ENCODE results near the gene SIK2. TPM values are rescaled to one million over a fixed set of nuclear protein-coding genes. Genes with fewer than 3 reads are reported as not detected.

The SIK2 gene
- total and polyA plus RNA-seq, 9 of the 15 experiments (the other 6 are each of a cell fraction or from before 2014, with no cell fraction given): 0.74 to 11.6 (median 3.8) TPM

GRCh38 chr11:111586388-111586831 is 15.8 kb upstream of the SIK2 start:
- H3K9me1 ChIP-seq (ENCODE audit: control insufficient read depth, insufficient read depth, low read length): no peaks in the 10 kb centered on the region
- H3K4me2 ChIP-seq (ENCODE audit: insufficient read depth, low read length): no peak overlapping the region
- no peaks in the 10 kb centered on the region for H3K9me3 ChIP-seq (replicated peaks; ENCODE audit: control insufficient read depth, insufficient read depth, low read depth, low read length)
- in situ Hi-C loops (cut with MboI) (no loop called here), intact Hi-C loops (cut with micrococcal nuclease) (loop anchor here (1.0 kb wide), 2 partner anchors 191 to 255 kb away; no protein-coding TSS in a partner anchor)
- DNase-seq (ENCODE audit: extremely low read depth in 1 of 4, low spot score in 3 of 4) (peak; percentile 25 to 64 (median 39)), ATAC-seq (peak; percentile 75), FAIRE-seq (peak; percentile 84)
- no peaks in the 10 kb centered on the region for H3K36me3 ChIP-seq (ENCODE audit: control insufficient read depth, insufficient read depth, low read length)
- H2AFZ ChIP-seq (ENCODE audit: low read depth, low read length): no peak overlapping the region
- POLR2A ChIA-PET: interaction anchor here (0.5 to 0.8 kb wide), 2 partner anchors 14 to 19 kb away, joined by 3 to 4 read pairs; no protein-coding TSS in a partner anchor
- H4K20me1 ChIP-seq (replicated peaks; ENCODE audit: control insufficient read depth, insufficient read depth, low read length): no peaks in the 10 kb centered on the region
- no peaks in the 10 kb centered on the region for H3K79me2 ChIP-seq (ENCODE audit: control insufficient read depth, insufficient read depth, low read length)
- no peaks in the 10 kb centered on the region for H3K4me1 ChIP-seq (replicated peaks in 1 of 2; ENCODE audit: control insufficient read depth in 2 of 2, insufficient read depth in 2 of 2, low read length in 2 of 2)
- H3K27me3 ChIP-seq (ENCODE audit: control insufficient read depth in 2 of 2, insufficient read depth in 2 of 2, low read length in 2 of 2): 0 out of 5 replicates have a peak, but pooled peaks cover 0 to 2% of the 10 kb centered on the region in 2 experiments
- H3K9ac ChIP-seq (ENCODE audit: insufficient read depth in 1 of 2, low read depth in 2 of 2, low read length in 2 of 2): no peak overlapping the region
- BruUV-seq (replicated peaks): no TSS peak
- H3K4me3 ChIP-seq: no peak overlapping the region
- WGBS (ENCODE audit: insufficient coverage, low coverage, missing lambda C conversion rate): 0% methylated on average over 1 of the region's 1 CpG
- CTCF ChIA-PET (ENCODE audit: low intra/inter-chr PET ratio): interaction anchor here (1.4 to 3.9 kb wide), 4 partner anchors 191 to 694 kb away, joined by 6 to 31 read pairs (median 14); no protein-coding TSS in a partner anchor
- no peak overlapping the region for H3K27ac ChIP-seq (ENCODE audit: extremely low read depth, low read depth, low read length)
- TF ChIP-seq RAD21 (CRISPR knock-in tag; conservative IDR thresholded peaks at IDR 0.05 in 1 of 2, IDR thresholded peaks at IDR 0.05 in 1 of 2): peak; percentile 59 to 81
- TF ChIP-seq SMAD2 (IDR thresholded peaks at IDR 0.05; ENCODE audit: low read depth, low read length): no peak
- TF ChIP-seq, protein P1, sequence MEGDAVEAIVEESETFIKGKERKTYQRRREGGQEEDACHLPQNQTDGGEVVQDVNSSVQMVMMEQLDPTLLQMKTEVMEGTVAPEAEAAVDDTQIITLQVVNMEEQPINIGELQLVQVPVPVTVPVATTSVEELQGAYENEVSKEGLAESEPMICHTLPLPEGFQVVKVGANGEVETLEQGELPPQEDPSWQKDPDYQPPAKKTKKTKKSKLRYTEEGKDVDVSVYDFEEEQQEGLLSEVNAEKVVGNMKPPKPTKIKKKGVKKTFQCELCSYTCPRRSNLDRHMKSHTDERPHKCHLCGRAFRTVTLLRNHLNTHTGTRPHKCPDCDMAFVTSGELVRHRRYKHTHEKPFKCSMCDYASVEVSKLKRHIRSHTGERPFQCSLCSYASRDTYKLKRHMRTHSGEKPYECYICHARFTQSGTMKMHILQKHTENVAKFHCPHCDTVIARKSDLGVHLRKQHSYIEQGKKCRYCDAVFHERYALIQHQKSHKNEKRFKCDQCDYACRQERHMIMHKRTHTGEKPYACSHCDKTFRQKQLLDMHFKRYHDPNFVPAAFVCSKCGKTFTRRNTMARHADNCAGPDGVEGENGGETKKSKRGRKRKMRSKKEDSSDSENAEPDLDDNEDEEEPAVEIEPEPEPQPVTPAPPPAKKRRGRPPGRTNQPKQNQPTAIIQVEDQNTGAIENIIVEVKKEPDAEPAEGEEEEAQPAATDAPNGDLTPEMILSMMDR (IDR thresholded peaks at IDR 0.05 in 2 of 3, conservative IDR thresholded peaks at IDR 0.05 in 1 of 3; ENCODE audit: insufficient read depth in 2 of 3, low read depth in 1 of 3, low read length in 3 of 3): peak; percentile 44 to 73 (median 69); a peak in 5 of 6 replicates
- TF ChIP-seq REST (IDR thresholded peaks at IDR 0.05; ENCODE audit: borderline replicate concordance): peak; percentile 59; the same call in 1 of the 2 replicates
- TF ChIP-seq REST (CRISPR knock-in tag; IDR thresholded peaks at IDR 0.05; ENCODE audit: low read depth): no peak
- TF ChIP-seq, protein P2, sequence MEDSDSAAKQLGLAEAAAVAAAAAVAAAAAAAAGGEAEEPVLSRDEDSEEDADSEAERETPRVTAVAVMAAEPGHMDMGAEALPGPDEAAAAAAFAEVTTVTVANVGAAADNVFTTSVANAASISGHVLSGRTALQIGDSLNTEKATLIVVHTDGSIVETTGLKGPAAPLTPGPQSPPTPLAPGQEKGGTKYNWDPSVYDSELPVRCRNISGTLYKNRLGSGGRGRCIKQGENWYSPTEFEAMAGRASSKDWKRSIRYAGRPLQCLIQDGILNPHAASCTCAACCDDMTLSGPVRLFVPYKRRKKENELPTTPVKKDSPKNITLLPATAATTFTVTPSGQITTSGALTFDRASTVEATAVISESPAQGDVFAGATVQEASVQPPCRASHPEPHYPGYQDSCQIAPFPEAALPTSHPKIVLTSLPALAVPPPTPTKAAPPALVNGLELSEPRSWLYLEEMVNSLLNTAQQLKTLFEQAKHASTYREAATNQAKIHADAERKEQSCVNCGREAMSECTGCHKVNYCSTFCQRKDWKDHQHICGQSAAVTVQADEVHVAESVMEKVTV (CRISPR knock-in tag; IDR thresholded peaks at IDR 0.05): peak; percentile 44; the same call in 1 of the 2 replicates
- no peak for TF ChIP-seq CBFA2T2 (conservative IDR thresholded peaks at IDR 0.05)
- peak; percentile 48; the same call in 1 of the 2 replicates for TF ChIP-seq SMC3 (conservative IDR thresholded peaks at IDR 0.05; ENCODE audit: insufficient read depth, low read depth, low read length)
- 0 out of 4 replicates have a peak, but pooled peaks of 1 of the 2 experiments have one; percentile 6 for TF ChIP-seq MAZ (CRISPR knock-in tag; conservative IDR thresholded peaks at IDR 0.05 in 1 of 2, IDR thresholded peaks at IDR 0.05 in 1 of 2)
